Stomach (tissue), 4 donors: Measurements from ENCODE around the gene DRGX.

Experiments used
- POLR2AphosphoS5 ChIP-seq, 3 donors: sonication (generic); formaldehyde crosslinking; IDR thresholded peaks; one replicate each; pipeline ENCODE4 v1.6.1; 2016; ENCODE audit warnings: antibody characterized with exemption in 3 of 3
- TF ChIP-seq, protein P1 (sequence below), 7 experiments: fragments of 450-650 bp in 4 of 7; fragments of 200-600 bp in 3 of 7; sonication (generic) in 3 of 7; IDR thresholded peaks; one replicate each; pipeline ENCODE4 v1.5.1; 2016 to 2019; ENCODE audit warnings: antibody characterized with exemption in 7 of 7, control low read depth in 2 of 7, mild to moderate bottlenecking in 1 of 7

DNA sequence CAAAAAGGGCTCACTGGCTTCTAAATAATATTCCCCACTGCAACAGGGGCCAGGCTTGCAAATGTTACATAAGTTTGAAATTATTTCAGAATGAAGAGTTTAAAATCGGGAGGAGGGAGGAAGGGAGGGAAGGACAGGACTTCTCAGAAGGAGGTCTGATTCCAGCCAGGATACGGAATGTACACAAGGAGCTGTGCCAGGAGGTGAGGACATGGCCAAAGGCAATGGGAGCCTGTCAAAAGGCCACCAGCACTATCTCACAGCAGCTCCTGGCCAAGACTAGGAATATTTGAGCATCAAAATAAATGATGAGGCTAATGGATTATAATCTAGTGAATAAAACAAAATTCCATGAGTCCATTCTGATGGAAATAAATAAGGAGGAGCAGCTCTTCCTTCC lies 18.6 kb upstream of the DRGX start:
- TF ChIP-seq, protein P1, sequence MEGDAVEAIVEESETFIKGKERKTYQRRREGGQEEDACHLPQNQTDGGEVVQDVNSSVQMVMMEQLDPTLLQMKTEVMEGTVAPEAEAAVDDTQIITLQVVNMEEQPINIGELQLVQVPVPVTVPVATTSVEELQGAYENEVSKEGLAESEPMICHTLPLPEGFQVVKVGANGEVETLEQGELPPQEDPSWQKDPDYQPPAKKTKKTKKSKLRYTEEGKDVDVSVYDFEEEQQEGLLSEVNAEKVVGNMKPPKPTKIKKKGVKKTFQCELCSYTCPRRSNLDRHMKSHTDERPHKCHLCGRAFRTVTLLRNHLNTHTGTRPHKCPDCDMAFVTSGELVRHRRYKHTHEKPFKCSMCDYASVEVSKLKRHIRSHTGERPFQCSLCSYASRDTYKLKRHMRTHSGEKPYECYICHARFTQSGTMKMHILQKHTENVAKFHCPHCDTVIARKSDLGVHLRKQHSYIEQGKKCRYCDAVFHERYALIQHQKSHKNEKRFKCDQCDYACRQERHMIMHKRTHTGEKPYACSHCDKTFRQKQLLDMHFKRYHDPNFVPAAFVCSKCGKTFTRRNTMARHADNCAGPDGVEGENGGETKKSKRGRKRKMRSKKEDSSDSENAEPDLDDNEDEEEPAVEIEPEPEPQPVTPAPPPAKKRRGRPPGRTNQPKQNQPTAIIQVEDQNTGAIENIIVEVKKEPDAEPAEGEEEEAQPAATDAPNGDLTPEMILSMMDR (IDR thresholded peaks at IDR 0.05): no peak
- TF ChIP-seq POLR2AphosphoS5 (IDR thresholded peaks at IDR 0.05): no peak
